WTC11 (cell line): ENCODE measurements around the gene SLC25A21. TPM values are rescaled to one million over a fixed set of nuclear protein-coding genes. Genes with fewer than 3 reads are reported as not detected.

Experiments used
- ATAC-seq: fragments of 200-7000 bp; cut with Tn5 transposase; 2 replicates; pipeline ENCODE4 v1.10.0; 2021; ENCODE audit warnings: mild to moderate bottlenecking, moderate library complexity
- CTCF ChIA-PET: fragments of 300-600 bp; sonication (Branson Sonifier 250); formaldehyde crosslinking; loops from one replicate; lab custom pipeline; 2021; ENCODE audit warnings: antibody characterized with exemption; lab: Charles Lee
- POLR2A ChIA-PET: fragments of 350-600 bp; sonication (Branson Sonifier 250); formaldehyde crosslinking; loops from one replicate; lab custom pipeline; 2021; ENCODE audit warnings: antibody characterized with exemption; lab: Charles Lee
- DNase-seq: peaks from one replicate; pipeline ENCODE4 v3.0.0; 2021; ENCODE audit warnings: low spot score
- H3K27ac Mint-ChIP-seq: 2 replicates; pipeline ENCODE4 v1.8.0; 2021; ENCODE audit warnings: mixed read lengths
- H3K27me3 Mint-ChIP-seq: 2 replicates; pipeline ENCODE4 v1.8.0; 2021; ENCODE audit warnings: low read depth, mild to moderate bottlenecking, moderate library complexity, mixed read lengths
- H3K36me3 Mint-ChIP-seq: 2 replicates; pipeline ENCODE4 v1.8.0; 2021; ENCODE audit warnings: mixed read lengths
- H3K4me1 Mint-ChIP-seq: 2 replicates; pipeline ENCODE4 v1.8.0; 2022; ENCODE audit warnings: mixed read lengths
- H3K4me3 Mint-ChIP-seq: 2 replicates; pipeline ENCODE4 v1.8.0; 2021; ENCODE audit warnings: mild to moderate bottlenecking, moderate library complexity, mixed read lengths
- H3K9me3 Mint-ChIP-seq: 2 replicates; pipeline ENCODE4 v1.8.0; 2021; ENCODE audit warnings: mixed read lengths
- AFF4 ChIP-seq: sonication (generic); formaldehyde crosslinking; IDR thresholded peaks from 2 replicates; pipeline ENCODE4 v1.8.1; 2023; ENCODE audit warnings: mild to moderate bottlenecking, missing genetic modification reagents, borderline replicate concordance
- AR ChIP-seq: fragments of 250-450 bp; sonication (Bioruptor Pico); IDR thresholded peaks from 2 replicates; pipeline ENCODE4 v1.9.0; 2021; ENCODE audit warnings: mild to moderate bottlenecking
- ATF1 ChIP-seq: sonication (generic); formaldehyde crosslinking; IDR thresholded peaks from 2 replicates; pipeline ENCODE4 v1.8.1; 2023; ENCODE audit warnings: mild to moderate bottlenecking, moderate library complexity, missing genetic modification reagents
- CBFB ChIP-seq: sonication (generic); formaldehyde crosslinking; IDR thresholded peaks from 2 replicates; pipeline ENCODE4 v1.8.1; 2022; ENCODE audit warnings: mild to moderate bottlenecking, low read depth, missing genetic modification reagents
- ETV6 ChIP-seq: sonication (generic); formaldehyde crosslinking; IDR thresholded peaks from 2 replicates; pipeline ENCODE4 v1.8.1; 2022; ENCODE audit warnings: mild to moderate bottlenecking, missing genetic modification reagents
- JAZF1 ChIP-seq: fragments of 250-450 bp; sonication (Bioruptor Pico); IDR thresholded peaks from 2 replicates; pipeline ENCODE4 v1.9.0; 2021; ENCODE audit warnings: moderate library complexity, mild to moderate bottlenecking, inconsistent platforms
- MXD4 ChIP-seq: fragments of 250-450 bp; sonication (Bioruptor Pico); IDR thresholded peaks from 2 replicates; pipeline ENCODE4 v1.8.0; 2021; ENCODE audit warnings: mild to moderate bottlenecking, moderate library complexity, borderline replicate concordance
- PRDM15 ChIP-seq: sonication (generic); formaldehyde crosslinking; IDR thresholded peaks from 2 replicates; pipeline ENCODE4 v1.8.0; 2022; ENCODE audit warnings: missing genetic modification reagents
- SMAD3 ChIP-seq: sonication (generic); formaldehyde crosslinking; IDR thresholded peaks from 2 replicates; pipeline ENCODE4 v1.8.0; 2022; ENCODE audit warnings: missing genetic modification reagents, mild to moderate bottlenecking, borderline replicate concordance
- SP1 ChIP-seq: sonication (generic); formaldehyde crosslinking; conservative IDR thresholded peaks from 2 replicates; pipeline ENCODE4 v1.8.1; 2022; ENCODE audit warnings: missing genetic modification reagents
- TCF7 ChIP-seq: sonication (generic); formaldehyde crosslinking; IDR thresholded peaks from 2 replicates; pipeline ENCODE4 v1.8.0; 2022; ENCODE audit warnings: mild to moderate bottlenecking, low read depth, missing genetic modification reagents, moderate library complexity
- ZBTB21 ChIP-seq: sonication (generic); formaldehyde crosslinking; IDR thresholded peaks from 2 replicates; pipeline ENCODE4 v1.8.1; 2023; ENCODE audit warnings: mild to moderate bottlenecking, missing genetic modification reagents, borderline replicate concordance
- ZBTB43 ChIP-seq: sonication (generic); formaldehyde crosslinking; IDR thresholded peaks from 2 replicates; pipeline ENCODE4 v1.8.1; 2023; ENCODE audit warnings: mild to moderate bottlenecking, missing genetic modification reagents
- total RNA-seq: library from RNA; stranded (reverse); gene quantifications from 3 replicates; pipeline ENCODE4 v1.2.3, GENCODE V29; 2021

The SLC25A21 gene
- total RNA-seq, 1 experiment from 2014 or later: 8.2 TPM

GRCh38 chr14:36652542-36653201 lies 519.7 kb downstream of the SLC25A21 start:
- H3K9me3 Mint-ChIP-seq: no peaks in the 10 kb centered on the region
- POLR2A ChIA-PET: no interaction called here
- H3K4me1 Mint-ChIP-seq: peaks cover 36% of the 10 kb centered on the region
- no peak for ATAC-seq
- H3K27ac Mint-ChIP-seq: no peak overlapping the region
- no peaks in the 10 kb centered on the region for H3K36me3 Mint-ChIP-seq
- TF ChIP-seq SP1: no peak
- TF ChIP-seq AR (CRISPR knock-in tag): no peak
- TF ChIP-seq SMAD3 (CRISPR knock-in tag): no peak
- no peak for TF ChIP-seq ETV6 (CRISPR knock-in tag)
- TF ChIP-seq TCF7 (CRISPR knock-in tag): no peak
- TF ChIP-seq CBFB (CRISPR knock-in tag): no peak
- no peak for TF ChIP-seq PRDM15 (CRISPR knock-in tag)
- TF ChIP-seq JAZF1 (CRISPR knock-in tag): no peak
- TF ChIP-seq, all 79 proteins: peak for 0
- DNase-seq: no peak
- CTCF ChIA-PET: interaction anchor here (1.2 kb wide), 1 partner anchor 128 kb away, joined by 3 read pairs; no protein-coding TSS in a partner anchor
- Mint-ChIP-seq H3K27me3 (peaks cover 100% of the 10 kb centered on the region), H3K4me3 (no peak overlapping the region)

- H3K36me3 Mint-ChIP-seq: no peaks in the 10 kb centered on the region
- no peaks in the 10 kb centered on the region for H3K9me3 Mint-ChIP-seq
- peaks cover 19% of the 10 kb centered on the region for H3K4me1 Mint-ChIP-seq
- CTCF ChIA-PET: interaction anchor here (1.2 to 6.8 kb wide), 8 partner anchors 10 to 292 kb away, joined by 3 to 70 read pairs (median 5); partner anchors contain the start of genes NKX2-8 and PAX9
- DNase-seq: no peak
- POLR2A ChIA-PET: interaction anchor here (1.7 kb wide), 1 partner anchor 66 kb away, joined by 4 read pairs; no protein-coding TSS in a partner anchor
- peaks cover 100% of the 10 kb centered on the region for H3K27me3 Mint-ChIP-seq
- TF ChIP-seq AR (CRISPR knock-in tag) (no peak), AFF4 (CRISPR knock-in tag) (no peak), ZBTB21 (CRISPR knock-in tag) (no peak), MXD4 (CRISPR knock-in tag) (no peak), ATF1 (CRISPR knock-in tag) (no peak), ZBTB43 (no peak)
- ATAC-seq: no peak
- no peak overlapping the region for H3K27ac Mint-ChIP-seq
- no peak overlapping the region for H3K4me3 Mint-ChIP-seq
Observed at GRCh38 chr14:36649872-36650650, 522.3 kb downstream of the SLC25A21 start.
